GM18517 (cell line): ENCODE data around the gene CDKN3.
"Not testable (repeated sequence)": the region's sequence is repeated elsewhere in the genome, so short reads cannot be mapped to it uniquely, and the experiment has no call there.

Experiments
- ATAC-seq: cut with Tn5 transposase; IDR thresholded peaks from one replicate; pipeline ENCODE4 v1.9.1; 2021; ENCODE audit warnings: mild to moderate bottlenecking, moderate library complexity; ENCODE audit not compliant: unreplicated experiment

CDKN3 gene

GRCh38 chr14:54420478-54421142 is 23.8 kb downstream of the CDKN3 start:
- no peak for ATAC-seq

GRCh38 chr14:54423991-54424390 is 27.2 kb downstream of the CDKN3 start:
- ATAC-seq, result no peak

DNA sequence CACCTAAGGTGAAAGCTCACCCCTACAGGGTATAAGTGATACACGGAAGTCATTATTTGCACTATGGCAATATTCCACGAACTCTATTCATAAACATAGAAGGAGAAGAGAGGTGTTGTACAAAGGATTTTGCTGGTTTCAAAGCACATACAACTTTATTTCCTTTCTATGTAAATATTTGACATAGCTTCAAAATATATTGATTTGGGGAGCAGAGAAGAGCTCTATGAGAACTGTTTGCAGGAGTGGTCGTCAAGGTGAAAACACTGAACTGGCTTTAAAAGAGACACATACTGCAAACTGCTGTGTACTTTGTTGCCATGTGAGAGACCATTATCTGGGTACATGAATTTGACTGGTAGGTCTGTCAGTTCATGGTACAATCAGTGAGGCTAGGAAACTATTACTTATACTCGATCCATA is 27.7 kb downstream of the CDKN3 start:
- no peak for ATAC-seq

GRCh38 chr14:54425068-54425467 is 28.3 kb downstream of the CDKN3 start:
- no peak for ATAC-seq

DNA sequence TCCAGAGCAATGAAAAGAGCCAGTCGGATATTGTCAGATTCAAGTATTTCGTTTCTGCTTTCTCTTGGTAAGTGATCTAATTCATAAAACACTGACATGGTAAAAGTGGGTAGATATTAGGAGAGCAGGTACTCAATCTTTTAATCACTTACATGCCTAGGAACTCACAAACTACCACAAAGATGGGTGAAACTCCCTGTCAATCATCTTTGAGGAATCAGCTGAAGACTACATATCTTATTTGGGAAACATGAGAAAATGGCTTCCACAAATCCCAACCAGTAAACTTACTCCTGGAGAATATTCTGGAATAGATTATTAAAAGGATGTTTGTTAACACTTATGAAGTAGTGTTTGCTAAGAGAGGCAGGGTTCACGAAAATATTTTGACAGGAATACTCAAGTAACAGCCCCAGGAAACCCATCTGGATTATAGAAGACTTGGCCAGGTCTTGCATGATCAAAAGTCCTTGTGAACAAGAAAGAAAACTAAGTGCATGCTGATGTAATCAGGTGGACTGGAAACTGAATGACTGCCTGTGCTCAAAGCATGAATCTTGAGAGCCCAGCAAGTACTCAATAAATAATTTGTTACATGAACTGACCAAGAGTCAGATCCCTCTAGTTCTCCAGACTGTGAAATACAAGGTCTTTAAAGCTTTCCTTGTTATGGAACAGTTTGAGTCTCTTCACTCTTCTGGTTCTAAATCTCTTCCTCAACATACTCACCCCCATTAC is 28.9 kb downstream of the CDKN3 start:
- ATAC-seq, result no peak

DNA sequence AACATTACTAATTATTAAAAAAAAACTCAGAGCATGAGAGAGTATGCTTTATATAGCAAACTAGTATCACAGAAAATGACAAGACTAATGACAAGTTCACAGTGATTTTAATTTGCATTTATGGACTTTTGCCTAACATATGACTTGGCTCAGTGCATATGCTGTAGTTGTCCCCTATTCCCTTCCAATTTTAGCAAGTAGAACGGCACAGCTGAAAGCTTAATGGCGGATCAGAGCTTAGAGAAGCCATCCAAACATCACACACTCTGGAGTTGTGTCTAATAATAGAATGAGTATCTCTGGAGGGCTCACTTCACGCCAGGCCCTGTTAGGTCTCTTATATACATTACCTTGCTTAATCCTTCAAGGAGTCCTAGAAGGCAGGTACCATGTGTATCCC is 31.1 kb downstream of the CDKN3 start:
- no peak for ATAC-seq

DNA sequence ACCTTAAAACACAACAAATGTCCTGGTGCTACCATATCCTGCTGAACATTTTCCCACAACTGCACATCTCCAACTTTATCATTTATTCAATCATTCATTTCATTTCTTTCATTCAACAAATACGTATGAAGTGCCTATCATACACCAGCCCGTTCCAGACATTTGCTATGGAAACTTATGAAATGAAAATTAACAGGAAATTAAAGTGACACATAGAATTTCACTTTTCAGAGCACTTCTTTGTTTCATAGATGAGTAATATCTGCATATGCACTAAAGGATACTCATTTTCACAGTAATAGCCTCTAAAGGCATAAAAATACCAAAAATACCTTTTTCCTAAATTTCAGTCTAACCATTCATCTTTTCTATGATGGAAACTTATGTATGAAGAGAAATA is 31.7 kb downstream of the CDKN3 start:
- no peak for ATAC-seq

DNA sequence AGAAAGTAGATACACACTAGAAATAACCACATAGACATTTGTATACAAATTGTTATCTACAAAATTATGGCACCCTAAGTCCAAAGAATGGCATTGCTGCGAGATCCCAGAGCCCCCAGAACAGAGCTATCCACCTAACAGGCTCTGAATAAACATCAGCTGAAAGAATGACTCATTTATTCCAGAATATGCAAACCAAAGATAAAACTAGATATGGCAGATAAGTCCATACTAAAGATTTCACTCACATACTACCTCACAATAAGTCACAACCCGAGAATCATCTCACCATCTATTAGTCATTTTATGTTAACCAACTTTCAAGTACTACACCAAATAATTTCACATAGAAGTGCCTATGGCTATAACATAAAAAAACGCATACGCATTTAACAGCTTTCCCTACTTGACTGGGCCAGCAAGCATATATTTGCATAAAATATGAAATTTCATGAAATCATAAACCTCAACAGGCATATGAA is 38.7 kb downstream of the CDKN3 start:
- peak; percentile 57 for ATAC-seq

DNA sequence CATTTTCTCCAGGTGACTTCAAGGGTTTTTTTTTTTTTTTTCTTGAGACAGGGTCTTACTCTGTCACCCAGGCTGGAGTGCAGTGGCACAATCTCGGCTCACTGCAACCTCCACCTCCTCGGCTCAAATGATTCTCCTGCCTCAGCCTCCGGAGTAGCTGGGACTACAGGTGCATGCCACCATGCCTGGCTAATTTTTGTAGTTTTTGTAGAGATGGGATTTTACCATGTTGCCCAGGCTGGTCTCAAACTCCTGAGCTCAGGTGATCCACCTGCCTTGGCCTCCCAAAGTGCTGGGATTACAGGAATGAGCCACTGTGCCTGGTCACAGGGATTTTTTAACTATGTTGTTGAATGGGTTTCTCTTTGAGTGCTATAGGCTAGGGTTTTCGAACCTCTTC is 41.1 kb downstream of the CDKN3 start:
- ATAC-seq, result not testable (repeated sequence)

GRCh38 chr14:54438703-54439102 is 41.9 kb downstream of the CDKN3 start:
- no peak for ATAC-seq

- ATAC-seq, result no peak
Measured at GRCh38 chr14:54440037-54440436, 43.2 kb downstream of the CDKN3 start.

- ATAC-seq, result no peak
Measured at GRCh38 chr14:54440476-54440872, 43.7 kb downstream of the CDKN3 start.

GRCh38 chr14:54440873-54441868 is 44.4 kb downstream of the CDKN3 start, which contains the start of gene CNIH1:
Gene CNIH1 (minus strand): TSS chr14:54441374. CDS start chr14:54441327, 47 bp downstream.
- ATAC-seq, result peak; percentile 89

DNA sequence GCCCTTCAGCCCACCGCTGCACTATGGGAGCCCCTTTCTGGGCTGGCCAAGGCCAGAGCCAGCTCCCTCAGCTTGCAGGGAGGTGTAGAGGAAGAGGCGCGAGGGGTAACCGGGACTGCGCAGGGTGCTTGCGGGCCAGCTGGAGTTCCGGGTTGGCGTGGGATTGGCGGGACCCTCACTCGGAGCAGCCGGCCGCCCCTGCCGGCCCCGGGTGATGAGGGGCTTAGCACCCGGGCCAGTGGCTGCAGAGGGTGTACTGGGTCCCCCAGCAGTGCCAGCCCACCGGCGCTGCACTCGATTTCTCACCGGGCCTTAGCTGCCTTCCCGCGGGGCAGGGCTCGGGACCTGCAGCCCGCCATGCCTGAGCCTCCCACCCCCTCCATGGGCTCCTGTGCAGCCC is 46.2 kb downstream of the CDKN3 start:
- ATAC-seq, result not testable (repeated sequence)

DNA sequence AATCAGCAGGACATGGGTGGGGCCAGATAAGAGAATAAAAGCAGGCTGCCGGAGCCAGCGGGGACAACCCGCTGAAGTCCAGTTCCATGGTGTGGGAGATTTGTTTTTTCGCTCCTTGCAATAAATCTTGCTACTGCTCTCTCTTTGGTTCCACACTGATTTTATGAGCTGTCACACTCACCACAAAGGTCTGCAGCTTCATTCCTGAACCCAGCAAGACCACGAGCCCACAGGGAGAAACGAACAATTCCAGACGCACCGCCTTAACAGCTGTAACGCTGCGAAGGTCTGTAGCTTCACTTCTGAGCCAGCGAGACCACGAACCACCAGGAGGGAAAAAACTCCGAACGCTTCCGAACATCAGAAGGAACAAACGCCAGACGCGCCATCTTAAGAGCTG is 47.2 kb downstream of the CDKN3 start:
- no peak for ATAC-seq

GRCh38 chr14:54444681-54445080 is 47.9 kb downstream of the CDKN3 start:
- ATAC-seq, result no peak

- no peak for ATAC-seq
Measured at GRCh38 chr14:54446161-54446693, 49.4 kb downstream of the CDKN3 start.

GRCh38 chr14:54447231-54447692 is 50.5 kb downstream of the CDKN3 start:
- no peak for ATAC-seq

DNA sequence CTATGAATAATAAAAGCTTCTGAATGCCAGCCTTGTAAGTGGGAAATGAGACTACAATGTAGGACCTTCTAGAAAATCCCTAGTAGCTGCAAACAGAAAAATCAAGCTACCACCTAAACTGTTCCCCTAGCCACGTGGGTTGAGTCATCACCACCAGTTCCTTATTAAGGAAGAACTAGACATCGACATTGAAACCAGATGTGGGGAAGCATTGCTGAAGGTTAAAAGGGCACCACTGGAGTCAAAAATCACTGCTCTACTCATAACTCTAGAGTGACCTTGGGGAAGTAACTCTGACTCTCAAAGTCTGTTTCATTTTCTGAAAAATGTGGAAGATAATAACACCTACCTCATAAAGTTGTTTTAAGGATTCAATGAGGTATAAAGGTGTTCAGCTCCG is 53.7 kb downstream of the CDKN3 start:
- peak; percentile 78 for ATAC-seq

GRCh38 chr14:54451121-54451601 is 54.4 kb downstream of the CDKN3 start:
- no peak for ATAC-seq

DNA sequence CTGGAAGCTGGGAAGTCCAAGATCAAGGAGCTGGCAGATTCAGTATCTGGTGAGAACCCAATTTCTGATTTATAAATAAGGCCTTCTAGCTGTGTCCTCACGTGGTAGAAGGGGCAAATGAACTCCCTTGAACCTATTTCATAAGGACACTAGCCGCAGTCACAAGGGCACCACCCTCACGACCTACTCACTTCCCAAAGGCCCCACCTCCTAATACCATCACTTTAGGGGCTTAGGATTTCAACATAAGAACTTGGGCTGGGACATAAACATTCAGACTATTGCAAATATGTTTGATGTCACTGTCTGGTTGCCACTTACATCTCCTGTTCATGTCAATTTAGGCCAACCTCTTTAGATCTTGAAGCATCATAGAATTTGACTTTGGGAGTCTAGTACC is 55.2 kb downstream of the CDKN3 start:
- no peak for ATAC-seq
